GDM1 (cell line): Measurements from ENCODE around the gene AKR1C1.
"Not testable (repeated sequence)": the region's sequence is repeated elsewhere in the genome, so short reads cannot be mapped to it uniquely, and the experiment has no call there.

Source experiments
- DNase-seq: peaks from one replicate; lab custom pipeline; 2025; lab: John Stamatoyannopoulos, UW

AKR1C1 gene

DNA sequence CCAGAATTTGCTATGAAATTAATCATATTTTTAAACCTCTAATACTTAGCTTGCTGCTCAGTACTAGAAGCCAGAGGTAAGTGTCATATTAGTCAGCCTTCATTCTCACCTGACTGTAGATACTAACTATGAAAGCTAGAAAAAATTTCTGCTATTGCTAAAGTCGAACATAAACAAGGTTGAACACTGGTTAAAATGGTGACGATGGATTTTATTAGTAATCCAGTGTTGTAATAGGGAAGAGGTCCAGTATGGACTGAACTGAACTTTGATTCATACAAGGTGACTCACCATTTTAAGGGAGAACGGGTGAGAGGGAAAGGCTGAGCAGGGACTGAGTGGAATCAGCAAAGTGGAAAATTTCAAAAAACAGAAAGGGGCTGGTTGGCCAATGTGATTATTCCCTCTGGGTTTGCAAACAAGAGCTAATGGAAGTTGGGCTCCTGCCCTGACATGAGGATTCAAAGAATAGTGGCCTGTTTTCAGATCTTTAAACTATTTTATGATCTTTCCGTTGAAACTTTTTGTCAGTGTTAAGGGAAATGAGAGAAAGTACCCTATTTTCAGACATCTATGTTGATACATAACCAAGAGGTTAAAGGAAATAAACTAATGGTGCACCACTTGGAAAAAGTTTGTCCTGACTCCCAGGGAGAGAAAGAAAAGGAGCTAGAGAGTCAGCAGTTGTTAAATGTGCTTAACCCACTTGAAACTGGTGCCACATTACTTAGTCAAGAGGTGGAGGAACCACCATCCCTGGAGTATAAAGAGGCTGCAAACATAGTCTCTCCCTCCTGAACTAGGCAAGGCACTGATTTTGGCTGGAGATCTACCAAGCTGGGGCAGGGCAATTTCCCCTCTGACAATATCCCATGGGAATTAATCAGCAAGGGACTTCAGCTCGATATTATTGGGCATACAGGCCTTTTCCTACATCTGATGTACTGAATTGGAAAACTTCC, 15.3 kb upstream of the AKR1C1 start:
- DNase-seq, result no peak

DNA sequence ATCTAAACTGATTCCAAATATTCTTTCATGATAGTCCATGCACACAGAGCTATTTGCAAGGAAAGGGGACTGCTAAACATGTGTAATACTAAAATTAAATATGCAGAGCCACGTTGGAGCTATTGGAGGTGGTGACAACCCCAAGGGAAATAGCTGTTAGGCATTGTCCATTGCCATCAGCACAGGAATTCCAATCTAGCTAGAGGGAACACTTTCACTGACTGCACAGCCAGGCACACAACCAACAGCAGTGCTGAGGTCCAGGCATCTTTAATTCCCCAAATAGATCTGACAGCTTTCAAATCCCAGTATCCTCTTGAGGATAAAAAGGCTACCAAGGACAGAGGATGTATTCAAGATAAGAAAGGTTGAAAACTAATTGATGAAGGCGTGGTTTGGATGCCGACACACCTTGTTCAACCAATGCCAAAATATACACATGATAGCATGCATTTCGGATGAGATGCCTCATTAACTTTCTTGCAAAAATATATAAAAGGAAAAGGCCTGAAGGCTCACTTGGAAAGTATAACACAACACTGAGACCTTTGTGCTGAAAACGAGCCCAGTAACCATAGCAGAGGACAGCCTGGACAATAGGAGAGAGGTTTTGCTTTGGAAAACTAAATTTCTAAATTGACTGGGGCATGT, 11.6 kb upstream of the AKR1C1 start:
- DNase-seq, result not testable (repeated sequence)

DNA sequence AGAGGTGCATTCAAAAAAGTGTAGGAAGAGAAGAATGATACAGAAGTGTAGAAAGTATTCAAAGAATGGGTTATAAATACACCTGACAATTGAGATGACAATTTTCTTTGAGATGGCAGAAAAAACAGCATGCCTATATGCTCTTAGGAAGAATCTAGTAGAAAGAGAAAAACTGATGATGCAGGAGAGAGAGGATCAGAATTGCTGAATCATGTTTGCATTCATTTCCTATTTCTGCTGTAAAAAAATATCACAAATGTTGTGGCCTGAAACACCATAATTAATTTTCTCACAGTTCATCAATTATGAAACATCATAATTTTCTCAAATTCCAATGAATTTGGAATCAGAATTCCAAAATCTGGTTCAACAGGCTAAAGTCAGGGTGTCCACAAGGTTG, 9.8 kb upstream of the AKR1C1 start:
- no peak for DNase-seq

DNA sequence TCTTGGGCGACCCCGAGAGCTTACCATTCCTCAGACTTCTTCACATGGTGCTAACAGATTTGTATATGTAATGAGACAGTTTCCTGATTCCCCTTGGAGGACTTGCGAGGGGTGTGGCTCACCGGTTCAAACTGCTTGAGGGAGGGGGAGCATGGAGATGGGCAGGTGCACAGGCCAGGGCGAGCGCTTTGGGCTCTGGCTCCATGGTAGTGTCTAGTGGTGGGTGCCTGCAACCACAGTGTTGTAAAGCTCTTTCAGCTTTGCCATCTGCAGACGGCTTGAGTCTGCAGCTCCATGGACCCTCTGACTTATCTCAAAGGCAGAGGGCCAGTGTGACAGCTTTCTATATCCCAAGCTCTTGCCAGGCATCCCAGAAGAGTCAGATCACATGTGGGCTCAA, 7.1 kb upstream of the AKR1C1 start:
- DNase-seq, result not testable (repeated sequence)

DNA sequence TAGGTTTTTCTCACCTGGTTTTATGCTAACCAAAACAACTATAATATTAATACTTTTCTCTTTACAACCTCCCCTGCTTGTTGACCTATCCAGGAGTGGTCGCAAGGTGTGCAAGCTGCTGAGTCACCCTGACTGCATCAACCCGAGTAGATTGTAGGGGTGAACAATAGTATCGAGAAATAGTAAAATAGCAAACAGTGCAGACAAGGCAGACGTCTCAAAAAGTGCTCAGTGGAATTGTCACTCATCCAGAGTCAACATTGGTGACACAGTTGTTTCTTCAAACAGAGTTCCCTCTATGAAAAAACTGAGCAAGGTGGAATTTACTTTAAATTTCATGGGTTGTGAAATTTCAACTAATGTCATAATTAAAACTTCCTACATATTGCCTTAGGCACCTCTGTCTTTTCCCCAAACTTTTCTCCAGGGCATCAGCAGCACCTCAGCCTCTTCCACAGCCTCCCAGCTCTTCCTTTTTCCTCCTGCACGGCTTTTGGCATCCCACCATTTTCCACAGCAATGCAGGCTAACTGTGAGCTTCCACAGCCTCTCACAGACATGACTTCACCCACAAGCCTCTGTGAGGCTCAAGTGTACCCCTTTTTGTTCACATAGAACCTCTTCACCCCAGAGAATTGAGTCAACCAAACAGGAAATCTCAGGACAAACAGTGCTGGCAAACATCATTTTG, 6.1 kb upstream of the AKR1C1 start:
- not testable (repeated sequence) for DNase-seq

DNA sequence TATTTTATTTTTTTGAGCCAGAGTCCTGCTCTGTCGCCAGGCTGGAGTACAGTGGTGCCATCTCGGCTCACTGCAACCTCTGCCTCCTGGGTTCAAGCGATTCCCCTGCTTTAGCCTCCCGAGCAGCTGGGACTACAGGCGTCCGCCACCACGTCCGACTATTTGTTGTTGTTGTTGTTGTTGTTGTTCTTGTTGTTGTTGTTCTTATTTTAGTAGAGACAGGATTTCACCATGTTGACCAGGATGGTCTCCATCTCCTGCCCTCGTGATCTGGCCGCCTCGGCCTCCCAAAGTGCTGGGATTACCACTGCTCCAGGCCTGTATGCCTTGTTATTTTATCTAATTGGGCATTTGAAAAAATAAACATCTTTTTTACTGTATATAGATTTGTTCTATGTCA, 1.7 kb upstream of the AKR1C1 start:
- not testable (repeated sequence) for DNase-seq

DNA sequence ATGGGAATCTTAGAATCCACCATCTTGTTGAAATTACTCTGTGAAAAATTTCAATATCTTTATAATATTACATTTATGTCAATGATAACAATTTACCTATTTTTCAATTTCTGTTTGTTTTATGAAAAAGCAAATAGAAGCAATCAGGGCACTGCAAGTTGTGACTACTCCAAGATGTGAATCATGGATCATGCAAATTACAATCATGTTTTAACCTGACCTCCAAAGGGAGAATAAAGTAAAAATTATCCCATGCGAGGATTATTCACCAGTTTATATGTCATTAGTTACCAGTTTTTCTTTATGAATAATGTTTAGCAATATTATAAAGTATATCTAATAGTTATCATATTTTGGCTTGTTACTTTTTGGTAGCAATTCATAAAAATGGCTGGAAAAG, 907 bp upstream of the AKR1C1 start:
- not testable (repeated sequence) for DNase-seq

DNA sequence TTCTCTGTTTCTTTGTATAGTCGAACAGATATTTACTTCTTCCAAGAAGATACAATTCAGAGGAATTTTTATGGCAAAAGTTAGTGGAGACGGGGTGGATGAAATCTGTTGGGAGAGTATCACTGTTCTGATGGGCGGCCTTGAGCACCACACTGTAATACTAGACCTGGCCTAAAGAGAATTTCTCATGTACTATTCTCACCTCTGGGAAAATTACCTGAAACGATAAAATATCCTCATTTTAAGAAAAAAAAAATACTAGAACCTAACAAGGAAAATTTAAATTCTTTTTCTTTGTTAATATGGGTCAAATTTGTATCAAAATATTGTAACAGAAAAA, 570 bp downstream of the AKR1C1 start:
- not testable (repeated sequence) for DNase-seq

DNA sequence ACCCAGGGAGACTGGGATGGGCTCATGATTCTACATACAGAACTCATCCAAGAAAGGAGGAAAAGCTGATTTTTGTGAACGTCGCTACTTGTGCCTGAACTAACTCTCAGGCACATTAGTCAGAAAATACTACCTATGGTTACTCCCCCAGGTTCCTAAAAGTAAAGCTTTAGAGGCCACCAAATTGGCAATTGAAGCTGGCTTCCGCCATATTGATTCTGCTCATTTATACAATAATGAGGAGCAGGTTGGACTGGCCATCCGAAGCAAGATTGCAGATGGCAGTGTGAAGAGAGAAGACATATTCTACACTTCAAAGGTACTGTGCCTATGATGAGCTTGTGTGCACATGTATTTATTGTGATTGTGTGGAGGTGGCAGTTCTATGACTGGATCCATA, 2.5 kb downstream of the AKR1C1 start:
- DNase-seq, result not testable (repeated sequence)

DNA sequence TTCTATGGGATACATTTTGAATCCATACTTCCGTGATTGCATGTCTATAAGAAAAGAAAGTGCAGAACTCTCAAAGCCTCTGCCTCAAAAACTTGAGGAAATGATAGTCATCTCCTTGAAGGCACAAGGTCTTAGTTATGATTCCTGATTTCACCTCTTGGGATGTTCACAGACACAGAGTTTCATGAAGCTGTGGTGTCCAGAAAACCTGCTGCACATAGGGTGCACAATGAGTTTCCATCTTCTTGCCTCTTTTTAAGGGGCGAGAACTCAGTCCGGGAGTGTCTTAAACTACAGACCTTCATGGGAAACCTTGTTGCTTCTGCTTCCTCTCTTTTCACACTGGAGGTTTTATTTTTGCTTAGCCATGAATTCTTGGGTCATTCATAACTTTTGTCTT, 4.0 kb downstream of the AKR1C1 start:
- not testable (repeated sequence) for DNase-seq

DNA sequence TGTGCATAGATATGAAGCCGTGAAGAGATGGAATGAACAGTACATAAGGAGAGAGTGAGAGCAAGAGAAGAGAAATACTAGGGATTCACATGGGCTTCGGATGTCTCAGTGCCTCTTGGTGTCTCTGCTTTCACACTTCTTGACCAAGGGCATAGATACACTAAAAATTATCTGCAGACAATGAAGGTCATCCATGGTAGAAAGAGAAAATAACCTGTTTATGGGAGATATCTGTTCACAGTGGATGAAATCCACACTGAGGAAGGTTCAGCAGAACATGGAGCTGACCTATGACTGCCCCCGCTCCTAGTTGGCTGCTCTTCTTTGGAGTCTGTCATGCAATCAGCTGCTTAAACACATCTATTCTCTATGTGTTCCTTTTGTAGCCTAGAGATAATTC, 6.1 kb downstream of the AKR1C1 start:
- not testable (repeated sequence) for DNase-seq

DNA sequence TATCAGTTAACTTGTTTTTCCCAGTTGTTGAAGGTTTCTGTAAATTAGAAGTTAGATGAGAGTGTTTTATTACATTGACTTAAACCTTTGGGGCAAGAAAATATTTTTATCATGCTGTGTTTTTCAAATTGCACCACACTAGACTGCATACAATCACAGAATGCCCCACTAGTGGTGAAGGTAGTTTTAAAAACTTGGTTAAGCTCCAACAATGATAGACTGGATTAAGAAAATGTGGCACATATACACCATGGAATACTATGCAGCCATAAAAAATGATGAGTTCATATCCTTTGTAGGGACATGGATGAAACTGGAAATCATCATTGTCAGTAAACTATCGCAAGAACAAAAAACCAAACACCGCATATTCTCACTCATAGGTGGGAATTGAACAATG, 7.1 kb downstream of the AKR1C1 start:
- DNase-seq, result not testable (repeated sequence)

DNA sequence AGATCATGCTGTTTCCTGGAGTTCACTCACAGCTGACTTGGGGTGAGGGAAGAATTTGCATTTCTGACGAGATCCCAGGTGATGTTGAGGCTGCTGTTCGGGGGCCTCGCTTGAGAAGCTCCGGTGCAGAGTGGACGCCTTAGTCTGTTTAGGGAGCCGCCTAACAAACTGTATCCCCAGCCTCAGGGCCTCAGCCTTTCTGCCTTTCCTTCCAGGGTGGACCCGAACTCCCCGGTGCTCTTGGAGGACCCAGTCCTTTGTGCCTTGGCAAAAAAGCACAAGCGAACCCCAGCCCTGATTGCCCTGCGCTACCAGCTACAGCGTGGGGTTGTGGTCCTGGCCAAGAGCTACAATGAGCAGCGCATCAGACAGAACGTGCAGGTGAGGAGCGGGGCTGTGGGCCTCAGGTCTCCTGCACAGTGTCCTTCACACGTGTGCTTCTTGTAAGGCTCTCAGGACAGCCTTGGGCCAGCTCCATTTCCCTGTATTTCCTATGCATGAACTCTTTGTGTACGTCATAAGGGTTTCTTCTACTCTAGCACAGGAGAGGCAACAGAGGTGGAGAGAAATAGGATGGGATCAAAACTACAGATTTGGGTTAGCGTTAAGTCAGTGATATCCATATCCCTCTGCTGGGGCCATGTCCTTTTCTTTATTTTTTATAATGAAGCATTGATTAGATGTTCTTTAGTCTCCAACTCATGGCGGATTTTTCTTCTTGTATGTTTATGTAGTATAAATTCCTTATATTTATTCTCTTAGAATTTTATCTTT, 9.3 kb downstream of the AKR1C1 start:
- not testable (repeated sequence) for DNase-seq

DNA sequence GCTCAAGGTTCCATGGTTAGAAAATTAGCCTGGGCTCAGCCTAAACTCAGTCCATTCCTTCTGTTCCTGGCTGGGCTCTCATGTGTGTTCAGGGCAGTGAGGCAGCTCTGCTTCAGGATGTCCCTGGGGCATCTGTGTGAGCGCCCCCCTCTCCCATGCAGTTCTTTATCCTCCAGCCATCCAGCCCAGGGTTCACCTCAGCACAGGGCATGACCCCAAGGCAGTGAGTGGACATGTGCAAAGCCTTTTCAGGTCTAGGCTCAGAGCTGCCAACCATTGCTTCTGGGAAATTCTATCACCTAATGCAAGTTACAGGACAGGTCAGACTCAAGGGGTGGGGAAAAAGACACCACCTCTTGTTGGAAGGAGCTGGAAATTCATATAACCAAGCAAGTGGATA, 10.1 kb downstream of the AKR1C1 start:
- DNase-seq, result not testable (repeated sequence)

DNA sequence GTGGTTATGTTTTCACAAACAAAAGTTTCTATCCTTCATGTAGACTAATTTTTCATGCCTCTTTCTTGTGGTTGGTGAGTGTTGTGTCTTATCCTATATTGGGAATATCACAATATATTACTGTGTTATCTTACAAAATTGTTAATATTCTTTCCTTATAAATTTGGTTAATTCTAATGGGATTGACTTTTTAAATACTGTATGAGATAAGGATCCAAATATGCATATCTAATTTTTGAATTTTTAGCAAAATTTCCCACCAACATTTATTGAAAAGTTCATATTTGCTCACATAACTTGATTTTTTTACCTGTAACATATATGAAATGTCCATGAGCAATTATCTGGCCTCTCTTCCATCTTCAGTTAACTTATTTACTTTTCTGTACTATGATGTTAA, 11.2 kb downstream of the AKR1C1 start:
- DNase-seq, result not testable (repeated sequence)

DNA sequence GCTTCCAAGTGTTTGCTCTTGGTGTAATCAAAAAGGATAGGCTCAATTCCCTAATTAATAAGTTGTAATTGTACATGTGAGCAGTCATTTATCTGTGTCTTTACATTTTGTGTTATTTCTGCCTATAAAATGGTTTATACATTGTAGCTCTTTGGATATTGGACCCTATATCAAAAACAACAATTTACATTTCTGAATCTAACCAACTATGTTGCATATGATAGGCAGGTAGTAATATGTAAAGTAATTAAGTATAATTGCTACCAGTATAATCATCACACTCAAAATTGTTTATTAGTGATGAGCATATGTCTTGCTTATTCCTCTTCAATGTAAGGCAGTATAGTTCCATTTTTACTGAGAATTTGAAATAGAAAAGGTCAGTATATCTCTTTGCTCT, 13.8 kb downstream of the AKR1C1 start:
- DNase-seq, result no peak

DNA sequence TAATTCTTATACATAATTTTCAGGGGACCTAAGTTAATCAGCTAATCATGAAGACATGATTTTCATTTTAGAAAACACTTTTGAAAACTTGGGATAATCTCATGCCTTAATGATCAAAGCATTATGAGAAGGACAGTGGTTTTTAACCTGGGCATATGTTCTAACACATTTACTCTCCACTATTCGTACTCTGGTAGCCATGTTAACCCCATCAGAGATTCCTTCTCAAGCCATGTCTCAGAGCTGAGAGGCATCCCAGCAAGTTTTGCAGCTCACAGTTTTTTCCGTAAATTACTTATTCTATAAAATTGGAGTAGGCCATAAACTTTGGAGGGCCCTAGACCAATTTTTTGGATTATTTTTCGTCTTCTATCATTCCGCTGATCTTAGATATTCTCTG, 15.7 kb downstream of the AKR1C1 start:
- DNase-seq, result no peak

DNA sequence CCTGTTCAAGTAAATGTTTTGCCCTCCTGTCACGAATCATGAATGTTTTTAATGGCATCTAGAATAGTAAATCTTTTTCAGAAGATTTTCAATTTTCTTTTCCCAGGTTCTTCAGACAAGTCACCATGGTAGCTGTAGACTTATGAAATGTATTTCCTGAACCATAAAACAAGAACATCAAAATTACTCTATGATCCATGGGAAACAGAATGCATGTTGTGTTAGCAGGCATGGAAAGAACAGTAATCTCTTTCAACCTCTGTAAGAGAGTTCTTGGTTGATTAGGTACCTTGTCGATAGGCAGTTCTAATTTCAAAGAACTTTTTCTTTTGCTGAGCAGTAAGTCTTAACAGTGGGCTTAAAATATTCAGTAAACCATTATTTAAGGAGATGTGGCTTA, 17.6 kb downstream of the AKR1C1 start:
- no peak for DNase-seq

DNA sequence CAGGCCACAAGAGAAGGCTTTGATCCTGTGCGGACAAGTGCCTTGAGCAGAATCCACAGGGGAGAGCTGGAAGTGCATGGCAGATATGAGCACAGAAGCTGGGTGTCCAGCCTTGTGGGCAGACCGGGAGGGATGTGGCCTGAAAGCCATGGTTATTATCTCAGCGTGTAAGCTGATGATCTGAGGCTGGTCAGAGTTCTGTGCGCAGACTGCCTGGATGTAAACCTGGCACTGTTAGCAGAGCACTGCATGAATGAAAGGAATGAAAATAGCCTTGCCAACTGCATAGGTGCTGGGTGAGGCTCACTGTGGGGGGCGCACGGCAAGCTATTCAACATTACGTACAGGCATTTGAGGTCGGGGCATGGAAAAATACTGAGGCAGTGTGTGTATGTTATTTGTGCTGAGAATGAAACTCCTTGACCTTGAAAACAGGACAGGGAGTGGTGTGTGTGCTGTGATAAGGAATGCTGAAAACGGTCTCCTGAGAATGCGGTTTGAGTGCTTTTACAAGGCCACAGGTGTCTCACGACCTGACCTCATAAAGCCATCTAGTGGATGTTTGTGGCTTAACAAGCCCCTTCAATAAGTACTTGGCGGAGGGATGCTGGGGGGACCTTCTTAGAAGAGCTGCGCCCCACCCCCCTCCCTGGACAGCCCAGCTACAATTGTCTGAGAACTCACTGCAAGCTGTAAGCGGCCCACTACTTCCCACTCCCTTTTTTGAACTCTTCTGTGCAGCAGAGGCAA, 18.7 kb downstream of the AKR1C1 start:
- no peak for DNase-seq

DNA sequence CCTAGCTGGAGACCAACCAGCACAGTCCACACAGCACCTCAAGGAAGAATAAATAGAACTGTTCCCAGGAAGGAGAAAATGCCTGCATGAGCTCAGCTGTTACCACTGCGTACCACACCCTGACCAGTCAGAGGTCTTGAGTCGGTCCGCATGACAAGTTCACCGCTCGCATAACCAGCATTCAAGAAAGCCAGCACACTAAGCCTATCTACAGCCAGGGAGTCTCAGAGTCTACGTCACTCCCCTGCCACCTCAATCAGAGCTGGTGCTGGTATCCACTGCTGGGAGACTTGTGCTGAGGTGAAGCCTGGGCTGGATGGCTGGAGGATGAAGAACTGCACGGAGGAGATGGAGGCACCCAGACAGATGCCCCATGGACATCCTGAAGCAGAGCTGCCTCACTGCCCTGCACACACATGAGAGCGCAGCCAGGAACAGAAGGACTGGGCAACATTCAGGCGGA, 19.6 kb downstream of the AKR1C1 start:
- no peak for DNase-seq

DNA sequence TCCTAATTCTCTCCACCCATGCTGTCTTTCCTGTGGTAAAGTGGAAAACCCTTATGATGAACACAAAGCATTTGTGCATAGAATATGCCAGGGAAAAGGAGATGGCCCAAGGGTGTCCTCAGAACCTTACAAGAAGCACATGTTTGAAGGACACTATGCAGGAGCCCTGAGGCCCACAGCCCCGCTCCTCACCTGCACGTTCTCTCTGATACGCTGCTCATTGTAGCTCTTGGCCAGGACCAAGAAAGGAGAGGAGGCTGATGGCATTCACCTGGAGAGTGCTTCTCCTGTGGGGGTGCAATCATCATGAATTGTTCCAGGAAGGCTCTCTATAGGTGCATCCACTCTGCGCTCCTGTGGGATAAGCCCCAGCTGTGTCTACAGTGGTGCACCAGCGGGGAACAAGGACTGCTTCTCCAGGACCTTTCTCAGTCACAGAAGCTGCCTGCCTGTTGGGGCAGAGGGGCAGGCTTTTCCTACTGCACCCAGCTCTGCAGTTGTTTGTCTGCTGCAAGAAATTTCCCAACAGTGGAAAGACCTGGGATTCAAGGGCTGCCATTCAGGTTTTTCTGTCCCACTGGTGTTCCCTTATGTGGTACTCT, 20.5 kb downstream of the AKR1C1 start:
- DNase-seq, result no peak
